ENCODE measurements around the gene NRDE2. TPM values are rescaled to one million over a fixed set of nuclear protein-coding genes. Genes with fewer than 3 reads are reported as not detected.
"Not testable (repeated sequence)": the region's sequence is repeated elsewhere in the genome, so short reads cannot be mapped to it uniquely, and the experiment has no call there.

The NRDE2 gene
- total RNA-seq, 1 experiment from 2014 or later, result 5.9 TPM

- no peak for DNase-seq (ENCODE audit: low read depth)
Measured at GRCh38 chr14:90341784-90342183, 10.0 kb upstream of the NRDE2 start.

GRCh38 chr14:90341232-90341631 is 9.5 kb upstream of the NRDE2 start:
- not testable (repeated sequence) for DNase-seq (ENCODE audit: low read depth)

- DNase-seq (ENCODE audit: low read depth), result no peak
Measured at GRCh38 chr14:90336985-90337384, 5.2 kb upstream of the NRDE2 start.

- DNase-seq (ENCODE audit: low read depth), result no peak
Measured at GRCh38 chr14:90336401-90336800, 4.7 kb upstream of the NRDE2 start.

- no peak for DNase-seq (ENCODE audit: low read depth)
Measured at GRCh38 chr14:90332271-90332584, 487 bp upstream of the NRDE2 start.

- DNase-seq (ENCODE audit: low read depth), result no peak
Measured at GRCh38 chr14:90330203-90331196, 1.2 kb downstream of the NRDE2 start.

- DNase-seq (ENCODE audit: low read depth), result no peak
Measured at GRCh38 chr14:90321891-90322290, 9.8 kb downstream of the NRDE2 start.

- DNase-seq (ENCODE audit: low read depth), result peak; percentile 11
Measured at GRCh38 chr14:90319634-90320541, 11.9 kb downstream of the NRDE2 start.

- peak; percentile 32 for DNase-seq (ENCODE audit: low read depth)
Measured at GRCh38 chr14:90319173-90319572, 12.6 kb downstream of the NRDE2 start.

- DNase-seq (ENCODE audit: low read depth), result no peak
Measured at GRCh38 chr14:90318016-90318415, 13.7 kb downstream of the NRDE2 start.

- DNase-seq (ENCODE audit: low read depth), result no peak
Measured at GRCh38 chr14:90317286-90317685, 14.5 kb downstream of the NRDE2 start.

GRCh38 chr14:90308561-90308960 is 23.2 kb downstream of the NRDE2 start:
- DNase-seq (ENCODE audit: low read depth), result no peak

GRCh38 chr14:90305176-90305601 is 26.6 kb downstream of the NRDE2 start:
- no peak for DNase-seq (ENCODE audit: low read depth)

GRCh38 chr14:90304502-90304901 is 27.2 kb downstream of the NRDE2 start:
- DNase-seq (ENCODE audit: low read depth), result no peak

GRCh38 chr14:90303473-90303872 is 28.3 kb downstream of the NRDE2 start:
- DNase-seq (ENCODE audit: low read depth), result no peak

- DNase-seq (ENCODE audit: low read depth), result no peak
Measured at GRCh38 chr14:90302529-90303303, 29.0 kb downstream of the NRDE2 start.

GRCh38 chr14:90301668-90302090 is 30.1 kb downstream of the NRDE2 start:
- DNase-seq (ENCODE audit: low read depth), result peak; percentile 60

- no peak for DNase-seq (ENCODE audit: low read depth)
Measured at GRCh38 chr14:90301122-90301521, 30.6 kb downstream of the NRDE2 start.

GRCh38 chr14:90300611-90301047 is 31.1 kb downstream of the NRDE2 start:
- DNase-seq (ENCODE audit: low read depth), result no peak

GRCh38 chr14:90299408-90299807 is 32.3 kb downstream of the NRDE2 start:
- DNase-seq (ENCODE audit: low read depth), result no peak

GRCh38 chr14:90297876-90298629 is 33.7 kb downstream of the NRDE2 start:
- DNase-seq (ENCODE audit: low read depth), result no peak
